KOPT-K1 (cell line): ENCODE measurements around the gene DOK4.

Source experiments
- H3K27ac ChIP-seq: fragments of 200-600 bp; sonication (generic); 2 replicates; pipeline ENCODE4 v1.5.1; 2016; ENCODE audit warnings: antibody characterized with exemption, mild to moderate bottlenecking, low read depth, low read length; ENCODE audit not compliant: poor library complexity, severe bottlenecking
- H3K36me3 ChIP-seq: fragments of 200-600 bp; sonication (generic); 2 replicates; pipeline ENCODE4 v1.5.1; 2017; ENCODE audit warnings: antibody characterized with exemption, mild to moderate bottlenecking, low read length, moderate library complexity; ENCODE audit not compliant: insufficient read depth
- H3K9me3 ChIP-seq: fragments of 200-600 bp; sonication (generic); 2 replicates; pipeline ENCODE4 v1.5.1; 2017; ENCODE audit warnings: antibody characterized with exemption, low read length, mild to moderate bottlenecking; ENCODE audit not compliant: insufficient read depth, poor library complexity, severe bottlenecking

Gene DOK4

GRCh38 chr16:57485916-57486857 lies at the start of gene DOK4:
DOK4 (minus strand) TSS chr16:57486493; CDS start chr16:57479507, 6,986 bp downstream.
- Histone ChIP-seq H3K36me3 (no peaks in the 10 kb centered on the region), H3K27ac (peak within 1 kb of the TSS; percentile 15), H3K9me3 (no peaks in the 10 kb centered on the region)

GRCh38 chr16:57535680-57536305 lies 49.5 kb upstream of the DOK4 start:
- Histone ChIP-seq H3K36me3 (no peaks in the 10 kb centered on the region), H3K9me3 (no peaks in the 10 kb centered on the region), H3K27ac (peak overlapping the region; percentile 87)

- no peaks in the 10 kb centered on the region for H3K36me3 ChIP-seq
- no peaks in the 10 kb centered on the region for H3K9me3 ChIP-seq
- H3K27ac ChIP-seq: peak overlapping the region; percentile 74
Observed at GRCh38 chr16:57534881-57535658, 48.8 kb upstream of the DOK4 start.

GRCh38 chr16:57534337-57534880 lies 48.1 kb upstream of the DOK4 start:
- Histone ChIP-seq H3K9me3 (no peaks in the 10 kb centered on the region), H3K27ac (peak overlapping the region; percentile 74), H3K36me3 (no peaks in the 10 kb centered on the region)

GRCh38 chr16:57533431-57534336 lies 47.4 kb upstream of the DOK4 start:
- H3K27ac ChIP-seq: peak overlapping the region; percentile 74
- no peaks in the 10 kb centered on the region for H3K9me3 ChIP-seq

GRCh38 chr16:57532266-57532625 lies 46.0 kb upstream of the DOK4 start:
- no peaks in the 10 kb centered on the region for H3K9me3 ChIP-seq
- peak overlapping the region; percentile 74 for H3K27ac ChIP-seq

More at GRCh38 chr16:57533431-57534336, 47.4 kb upstream of the DOK4 start:
- H3K36me3 ChIP-seq: no peaks in the 10 kb centered on the region

GRCh38 chr16:57531635-57532265 lies 45.5 kb upstream of the DOK4 start:
- peak overlapping the region; percentile 74 for H3K27ac ChIP-seq

More at GRCh38 chr16:57532266-57532625, 46.0 kb upstream of the DOK4 start:
- no peaks in the 10 kb centered on the region for H3K36me3 ChIP-seq

GRCh38 chr16:57531253-57531575 lies 44.9 kb upstream of the DOK4 start:
- Histone ChIP-seq H3K9me3 (no peaks in the 10 kb centered on the region), H3K27ac (peak overlapping the region; percentile 64), H3K36me3 (0 out of 2 replicates have a peak, but pooled peaks cover 3% of the 10 kb centered on the region)

More at GRCh38 chr16:57531635-57532265, 45.5 kb upstream of the DOK4 start:
- H3K36me3 ChIP-seq: 0 out of 2 replicates have a peak, but pooled peaks cover 2% of the 10 kb centered on the region
- H3K9me3 ChIP-seq: no peaks in the 10 kb centered on the region

GRCh38 chr16:57530522-57531252 lies 44.4 kb upstream of the DOK4 start:
- Histone ChIP-seq H3K27ac (peak overlapping the region; percentile 64), H3K9me3 (no peaks in the 10 kb centered on the region), H3K36me3 (0 out of 2 replicates have a peak, but pooled peaks cover 3% of the 10 kb centered on the region)

GRCh38 chr16:57530104-57530521 lies 43.8 kb upstream of the DOK4 start:
- peak overlapping the region; percentile 64 for H3K27ac ChIP-seq
- H3K9me3 ChIP-seq: no peaks in the 10 kb centered on the region
- H3K36me3 ChIP-seq: peaks cover 3% of the 10 kb centered on the region; the same call in 1 of the 2 replicates

GRCh38 chr16:57529391-57530103 lies 43.3 kb upstream of the DOK4 start:
- Histone ChIP-seq H3K9me3 (no peaks in the 10 kb centered on the region), H3K36me3 (peaks cover 3% of the 10 kb centered on the region; the same call in 1 of the 2 replicates), H3K27ac (peak overlapping the region; percentile 64)

- H3K9me3 ChIP-seq: no peaks in the 10 kb centered on the region
- H3K36me3 ChIP-seq: peaks cover 3% of the 10 kb centered on the region; the same call in 1 of the 2 replicates
- no peak overlapping the region for H3K27ac ChIP-seq
Observed at GRCh38 chr16:57528499-57529390, 42.5 kb upstream of the DOK4 start.
